ENCODE results near the gene MESP1.

MESP1 gene

DNA sequence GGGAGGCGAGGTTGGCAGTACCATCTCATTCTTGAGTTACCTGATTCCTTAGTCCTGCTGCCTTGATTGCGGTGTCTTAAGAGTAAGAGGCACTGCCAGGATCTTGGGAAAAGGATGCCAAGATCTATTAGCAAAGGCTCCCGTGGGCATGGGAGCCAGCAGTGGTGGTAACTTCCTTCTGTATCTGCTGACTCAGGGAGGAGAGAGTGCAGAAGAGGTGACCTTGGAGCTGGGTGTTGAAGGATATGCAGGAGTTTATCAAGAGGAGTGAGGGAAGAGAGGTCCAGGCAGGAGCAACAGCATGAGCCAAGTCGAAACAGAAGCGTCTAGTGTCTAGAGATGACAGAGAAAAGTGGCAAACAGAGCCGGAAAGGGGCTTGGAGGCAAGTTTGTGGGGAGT is 29.6 kb upstream of the MESP1 start:
- DNase-seq = no peak

DNA sequence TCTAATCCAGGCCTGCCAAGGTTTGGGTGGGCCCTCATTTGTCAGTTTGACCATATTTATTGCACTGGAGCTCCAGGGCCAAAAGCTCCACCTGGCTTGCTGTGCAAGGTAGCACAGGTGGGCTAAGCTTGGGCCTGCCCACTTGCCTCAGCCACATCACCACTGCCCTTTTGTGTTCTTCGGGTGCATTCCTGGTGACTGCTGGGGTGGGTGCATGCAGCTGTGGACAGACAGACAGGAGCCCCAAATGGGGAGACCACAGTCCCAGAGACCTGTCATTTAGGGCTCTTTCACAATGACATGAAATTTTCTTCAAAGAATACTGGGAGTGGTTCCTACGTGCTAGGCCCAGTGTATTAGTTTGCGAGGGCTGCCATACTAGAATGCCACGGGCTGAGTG is 27.8 kb upstream of the MESP1 start:
- DNase-seq = no peak

- no peak for DNase-seq
These were observed 26.8 kb upstream of the MESP1 start for GRCh38 chr15:89777782-89778380.

GRCh38 chr15:89777073-89777751 is 26.2 kb upstream of the MESP1 start:
- no peak for DNase-seq

DNA sequence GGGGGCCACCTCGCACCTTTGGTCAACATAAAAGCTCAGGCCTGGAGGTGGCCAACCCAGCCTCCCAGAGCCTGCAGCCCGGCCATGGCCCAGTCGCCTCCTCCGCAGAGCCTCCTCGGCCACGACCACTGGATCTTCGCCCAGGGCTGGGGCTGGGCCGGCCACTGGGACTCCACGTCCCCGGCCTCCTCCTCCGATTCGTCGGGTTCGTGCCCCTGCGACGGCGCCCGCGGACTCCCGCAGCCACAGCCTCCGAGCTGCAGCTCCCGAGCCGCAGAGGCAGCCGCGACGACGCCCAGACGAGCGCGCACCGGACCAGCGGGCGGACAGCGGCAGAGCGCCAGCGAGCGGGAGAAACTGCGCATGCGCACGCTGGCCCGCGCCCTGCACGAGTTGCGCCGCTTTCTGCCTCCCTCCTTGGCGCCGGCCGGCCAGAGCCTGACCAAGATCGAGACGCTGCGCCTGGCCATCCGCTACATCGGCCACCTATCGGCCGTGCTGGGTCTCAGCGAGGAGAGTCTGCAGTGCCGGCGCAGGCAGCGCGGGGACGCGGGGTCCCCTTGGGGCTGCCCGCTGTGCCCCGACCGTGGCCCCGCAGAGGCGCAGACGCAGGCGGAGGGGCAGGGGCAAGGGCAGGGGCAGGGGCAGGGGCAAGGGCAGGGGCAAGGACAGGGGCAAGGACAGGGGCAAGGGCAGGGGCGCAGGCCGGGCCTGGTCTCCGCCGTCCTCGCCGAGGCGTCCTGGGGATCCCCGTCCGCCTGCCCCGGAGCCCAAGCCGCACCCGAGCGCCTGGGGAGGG is 25.4 kb upstream of the MESP1 start, which contains the start of gene MESP2:
MESP2 (plus strand) TSS at position 59 of the 799 bp plus-strand sequence; CDS start at position 85, 26 bp downstream.
- DNase-seq = no peak

DNA sequence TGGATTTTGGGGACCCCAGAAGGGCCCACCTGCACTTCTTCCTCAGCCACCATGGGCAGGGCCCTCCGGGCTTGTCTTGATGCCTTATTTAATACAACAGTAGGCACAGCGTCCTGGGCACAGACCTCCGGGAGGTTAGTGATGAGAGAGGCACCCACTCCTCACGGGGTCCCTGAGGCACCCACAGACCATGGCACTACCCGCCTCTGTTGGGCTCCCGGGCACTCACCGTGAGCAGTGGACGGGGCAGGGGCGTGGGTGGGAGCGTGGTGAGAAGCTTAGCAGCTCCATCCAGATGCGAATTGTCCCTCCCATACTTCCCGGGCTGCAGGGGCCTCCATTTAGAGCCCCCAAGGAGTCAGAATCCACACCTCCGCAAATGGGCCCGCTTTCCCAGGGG is 24.8 kb upstream of the MESP1 start:
- no peak for DNase-seq

- no peak for DNase-seq
These were observed 23.4 kb upstream of the MESP1 start for GRCh38 chr15:89774492-89774891.

DNA sequence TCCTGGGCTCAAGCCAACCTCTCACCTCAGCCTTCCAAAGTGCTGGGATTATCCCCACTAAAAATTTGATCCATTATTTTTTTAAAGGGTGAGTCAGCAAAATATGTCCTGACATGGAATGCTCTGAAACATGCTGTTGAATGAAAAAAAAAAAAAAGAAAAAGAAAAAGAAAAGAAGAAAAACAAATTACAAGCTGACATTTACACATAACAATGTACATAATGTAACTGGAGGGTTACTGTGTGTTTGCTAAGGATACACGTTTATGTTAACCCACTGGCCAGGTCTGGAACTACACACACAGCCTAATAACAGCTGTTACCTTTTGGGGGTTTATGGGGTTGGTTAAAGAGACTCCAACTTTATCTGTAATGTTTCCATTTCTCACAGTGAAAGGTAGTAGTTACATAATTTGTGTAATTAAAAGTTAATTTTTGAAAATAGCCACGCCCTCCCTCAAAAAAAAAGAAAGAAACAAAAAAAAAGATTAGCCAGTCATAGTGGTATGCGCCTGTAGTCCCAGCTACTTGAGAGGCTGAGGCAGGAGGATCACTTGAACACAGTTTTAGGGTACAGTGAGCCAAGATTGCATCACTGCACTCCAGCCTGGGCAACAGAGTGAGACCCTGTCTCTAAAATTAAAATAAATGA is 22.0 kb upstream of the MESP1 start:
- no peak for DNase-seq

- no peak for DNase-seq
These were observed 19.0 kb upstream of the MESP1 start for GRCh38 chr15:89770041-89770440.

- DNase-seq = no peak
These were observed 18.3 kb upstream of the MESP1 start for GRCh38 chr15:89769366-89769765.

- no peak for DNase-seq
These were observed 17.0 kb upstream of the MESP1 start for GRCh38 chr15:89768071-89768500.

DNA sequence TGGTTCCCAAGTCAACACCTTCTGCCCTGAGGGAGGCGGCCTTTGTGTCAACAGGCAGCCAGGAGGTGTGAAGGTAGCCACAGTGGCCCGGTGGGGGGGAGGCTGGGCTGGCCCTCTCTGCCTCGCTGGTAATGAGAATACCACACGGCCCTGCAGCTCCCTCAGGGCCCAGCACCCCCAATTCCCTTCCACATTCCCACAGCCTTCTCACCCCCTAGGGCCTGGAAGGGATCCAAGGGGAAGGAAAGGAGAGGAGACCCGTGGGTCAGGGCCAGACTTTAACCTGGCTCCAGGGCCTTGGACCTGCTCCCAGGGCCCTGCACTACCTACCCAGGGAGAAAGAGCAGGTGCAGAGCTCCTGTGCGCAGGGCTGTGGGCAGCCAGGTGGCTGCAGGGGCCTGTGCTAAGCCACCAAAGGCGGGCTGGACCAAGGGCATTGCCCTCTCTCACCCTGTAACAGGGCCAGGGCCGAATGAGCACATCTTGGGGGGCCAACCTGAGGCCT is 16.4 kb upstream of the MESP1 start:
- DNase-seq = no peak

DNA sequence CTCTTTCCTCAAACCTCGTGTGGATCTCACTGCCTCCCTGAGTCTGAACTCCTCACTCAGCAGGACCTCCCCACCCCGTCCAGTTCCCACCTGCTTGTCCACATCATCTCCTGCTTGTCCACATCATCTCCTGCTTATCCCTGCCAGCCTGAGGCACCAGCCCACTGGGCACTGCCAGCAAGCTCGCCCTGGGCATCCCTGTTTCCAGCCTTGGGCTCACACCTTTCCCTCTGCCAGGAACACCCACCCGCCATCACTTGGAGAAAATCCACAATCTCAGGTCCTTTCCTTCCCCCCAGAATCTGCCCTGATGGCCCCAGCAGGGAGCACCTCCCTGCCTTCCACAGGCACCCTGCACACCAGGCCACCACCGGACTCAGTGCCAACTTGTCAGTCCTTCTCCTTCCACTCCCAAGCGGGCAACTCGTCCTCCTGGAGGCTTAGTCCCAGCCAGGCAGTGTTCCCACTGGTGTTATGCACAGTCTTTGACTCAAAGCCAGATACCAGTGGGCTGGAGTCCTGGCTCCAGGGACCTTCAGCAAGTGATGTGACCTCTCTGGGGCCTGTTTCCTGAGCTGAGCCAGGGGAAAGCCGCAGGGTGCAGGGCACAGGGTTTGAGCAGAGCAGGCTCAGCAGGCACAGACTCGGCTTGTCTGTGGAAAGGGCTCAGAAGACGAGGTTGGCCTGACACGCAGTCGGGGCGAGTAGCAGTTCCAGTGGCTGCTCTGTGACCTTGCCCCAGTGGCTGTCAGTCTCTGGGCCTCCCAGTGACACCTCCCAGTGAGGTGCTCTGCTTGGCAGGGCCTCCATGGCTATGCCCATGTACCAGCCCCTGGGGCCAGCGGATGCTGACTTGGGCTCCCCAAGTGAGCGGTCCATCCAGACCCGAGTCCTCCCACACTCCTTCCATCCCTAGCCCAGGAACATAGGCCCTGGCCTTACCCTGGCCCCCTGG is 15.6 kb upstream of the MESP1 start:
- no peak for DNase-seq

GRCh38 chr15:89765694-89766093 is 14.6 kb upstream of the MESP1 start:
- no peak for DNase-seq

DNA sequence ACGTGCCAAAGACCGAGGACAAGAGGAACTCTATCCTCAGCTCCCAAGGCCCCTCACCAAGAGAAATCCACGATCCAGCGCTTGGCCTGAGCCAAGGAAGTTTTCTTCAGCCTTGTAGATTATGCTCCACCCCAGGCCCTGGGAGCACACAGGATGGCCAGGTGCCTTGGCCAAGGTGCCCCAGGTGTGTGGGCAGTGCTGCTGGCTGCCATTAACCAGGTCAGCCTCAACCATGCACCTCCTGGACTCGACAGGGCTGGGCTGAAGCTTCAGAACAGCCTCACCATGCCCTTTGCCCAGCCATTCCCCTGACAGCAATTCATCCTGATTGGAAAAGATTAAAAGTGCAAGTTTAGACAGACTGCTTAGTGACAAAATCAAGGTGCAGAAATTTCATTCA is 10.9 kb upstream of the MESP1 start:
- no peak for DNase-seq

GRCh38 chr15:89761009-89761831 is 10.2 kb upstream of the MESP1 start:
- no peak for DNase-seq

DNA sequence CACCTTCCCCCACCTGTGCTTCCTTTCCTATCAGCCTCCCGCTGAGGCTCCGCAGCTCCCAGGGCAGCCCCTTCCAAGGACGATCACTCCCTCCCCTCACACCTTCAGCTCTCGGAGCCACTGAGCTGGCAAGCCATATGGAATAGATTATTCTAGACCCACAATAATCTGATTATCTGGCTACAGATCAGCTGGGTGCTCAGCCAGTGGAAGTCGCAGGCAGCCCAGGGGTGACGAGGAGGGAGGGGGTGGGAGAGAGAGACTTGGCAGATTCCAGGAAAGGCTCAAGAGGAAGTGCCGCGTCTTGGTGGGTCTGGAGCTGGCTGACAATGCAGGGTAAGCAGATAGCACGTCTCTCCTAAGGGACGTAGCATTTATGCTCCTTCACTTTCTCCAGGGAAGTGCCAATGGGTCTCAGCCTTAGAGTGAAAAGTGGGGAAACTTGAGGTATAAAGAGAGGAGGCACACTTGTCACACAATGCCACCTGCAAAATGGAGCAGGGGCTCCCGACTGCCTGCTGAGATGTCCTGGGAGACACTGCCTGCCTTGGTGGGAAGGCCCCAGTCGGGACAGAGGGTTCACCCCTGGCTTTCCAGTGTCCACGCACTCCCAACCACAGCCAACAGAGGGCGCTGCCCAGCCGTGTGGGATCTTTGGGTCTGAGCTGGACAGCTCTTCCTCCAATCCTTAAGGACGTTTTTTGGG is 9.4 kb upstream of the MESP1 start:
- no peak for DNase-seq

DNA sequence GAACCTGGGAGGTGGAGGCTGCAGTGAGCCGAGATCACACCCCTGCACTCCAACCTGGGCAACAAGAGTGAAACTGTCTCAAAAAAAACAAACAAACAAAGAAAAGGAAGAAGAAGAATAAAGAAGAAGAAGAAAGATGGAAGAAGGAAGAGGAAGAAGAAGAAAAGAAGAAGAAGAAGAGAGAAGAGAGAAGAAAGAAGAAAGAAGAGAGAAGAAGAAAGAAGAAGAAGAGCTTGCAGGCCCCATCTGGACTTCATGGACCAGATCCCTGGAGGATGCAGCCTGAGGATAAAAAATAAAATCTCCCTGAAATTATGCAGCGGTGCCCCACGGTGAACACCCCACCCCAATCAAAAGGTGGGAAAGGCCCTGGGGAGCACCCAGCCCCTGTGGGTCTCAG is 8.8 kb upstream of the MESP1 start:
- no peak for DNase-seq

DNA sequence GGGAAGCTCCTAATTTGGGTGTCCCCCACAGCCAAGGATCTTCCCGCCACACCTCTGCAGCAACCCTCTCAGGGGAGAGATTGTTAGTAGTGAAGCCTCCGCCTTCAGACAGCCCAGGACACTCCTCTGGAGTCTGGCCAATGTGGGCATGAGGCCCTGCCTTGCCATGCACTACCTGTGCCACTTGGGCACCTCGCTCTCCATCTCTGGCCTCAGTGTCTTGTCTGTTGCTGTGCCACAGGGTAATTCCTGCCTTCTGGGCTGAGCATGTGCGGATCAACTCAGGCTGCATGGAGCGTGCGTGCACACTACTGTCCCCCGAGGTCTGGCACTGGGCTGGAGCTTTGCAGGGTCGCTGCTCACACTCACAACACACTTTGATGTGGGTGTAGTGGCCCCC is 7.9 kb upstream of the MESP1 start:
- DNase-seq = no peak

- DNase-seq = no peak
These were observed 7.2 kb upstream of the MESP1 start for GRCh38 chr15:89758283-89758682.
